DMS53 treated with DMSO at 0.1 percent for 48 hours (cell line): ENCODE data around the gene RNF144B.
"Not testable (repeated sequence)": the region's sequence is repeated elsewhere in the genome, so short reads cannot be mapped to it uniquely, and the experiment has no call there.

ENCODE experiments used
- DNase-seq: peaks from one replicate; lab custom pipeline; 2025; ENCODE audit not compliant: unreplicated experiment; lab: John Stamatoyannopoulos, UW

The RNF144B gene

GRCh38 chr6:18371010-18371409 is 16.1 kb upstream of the RNF144B start:
- no peak for DNase-seq

GRCh38 chr6:18371656-18372055 is 15.5 kb upstream of the RNF144B start:
- no peak for DNase-seq

DNA sequence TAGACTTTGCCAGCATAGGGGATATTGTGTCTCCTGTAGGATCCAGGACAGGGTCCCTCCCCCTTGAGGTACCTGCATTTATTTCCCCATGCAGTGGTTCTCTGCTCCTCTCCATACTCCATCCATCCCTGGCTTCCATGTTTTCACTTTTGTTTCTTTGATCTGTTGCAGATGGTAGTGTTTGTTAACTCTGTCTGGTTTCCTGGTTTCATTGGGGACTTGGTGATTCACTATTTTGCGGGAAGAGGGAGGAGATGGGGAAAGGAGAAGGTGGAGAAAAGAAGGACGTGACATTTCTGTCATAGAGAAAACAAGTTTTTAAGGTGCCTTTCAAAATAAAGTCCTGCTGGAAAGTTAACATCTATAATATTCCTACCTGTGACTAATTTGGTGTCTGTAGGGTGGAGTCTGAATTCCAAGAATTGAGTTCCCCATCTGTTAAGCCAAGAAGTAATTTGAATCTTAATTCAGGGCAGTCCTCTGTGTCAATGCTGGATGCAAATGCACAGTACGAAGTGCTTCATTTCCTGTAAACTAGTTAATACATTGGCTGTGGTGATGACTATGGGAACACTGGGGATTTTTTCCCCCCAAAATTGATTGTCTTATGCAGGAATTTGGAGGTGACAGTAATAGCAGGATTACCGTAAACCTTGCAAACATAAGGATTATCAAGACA is 6.9 kb upstream of the RNF144B start:
- no peak for DNase-seq

GRCh38 chr6:18380851-18381250 is 6.3 kb upstream of the RNF144B start:
- DNase-seq: no peak

- no peak for DNase-seq
Observed at GRCh38 chr6:18383441-18383840, 3.7 kb upstream of the RNF144B start.

DNA sequence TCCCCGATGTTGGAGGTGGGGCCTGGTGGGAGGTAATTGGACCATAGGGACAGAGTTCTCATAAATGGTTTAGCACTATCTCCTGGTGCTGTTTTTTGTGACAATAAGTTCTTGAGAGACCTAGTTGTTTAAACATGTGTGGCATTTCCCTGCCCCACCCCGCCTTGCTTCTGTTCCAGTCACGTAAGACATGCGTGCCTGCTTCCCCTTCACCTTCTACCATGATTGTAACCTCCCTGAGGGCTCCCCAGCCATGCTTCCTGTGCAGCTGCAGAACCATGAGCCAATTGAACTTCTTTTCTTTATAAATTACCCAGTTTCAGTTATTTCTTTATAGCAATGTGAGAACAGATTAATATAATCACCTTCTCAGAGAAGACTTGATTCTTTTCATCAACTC is 2.5 kb upstream of the RNF144B start:
- no peak for DNase-seq

DNA sequence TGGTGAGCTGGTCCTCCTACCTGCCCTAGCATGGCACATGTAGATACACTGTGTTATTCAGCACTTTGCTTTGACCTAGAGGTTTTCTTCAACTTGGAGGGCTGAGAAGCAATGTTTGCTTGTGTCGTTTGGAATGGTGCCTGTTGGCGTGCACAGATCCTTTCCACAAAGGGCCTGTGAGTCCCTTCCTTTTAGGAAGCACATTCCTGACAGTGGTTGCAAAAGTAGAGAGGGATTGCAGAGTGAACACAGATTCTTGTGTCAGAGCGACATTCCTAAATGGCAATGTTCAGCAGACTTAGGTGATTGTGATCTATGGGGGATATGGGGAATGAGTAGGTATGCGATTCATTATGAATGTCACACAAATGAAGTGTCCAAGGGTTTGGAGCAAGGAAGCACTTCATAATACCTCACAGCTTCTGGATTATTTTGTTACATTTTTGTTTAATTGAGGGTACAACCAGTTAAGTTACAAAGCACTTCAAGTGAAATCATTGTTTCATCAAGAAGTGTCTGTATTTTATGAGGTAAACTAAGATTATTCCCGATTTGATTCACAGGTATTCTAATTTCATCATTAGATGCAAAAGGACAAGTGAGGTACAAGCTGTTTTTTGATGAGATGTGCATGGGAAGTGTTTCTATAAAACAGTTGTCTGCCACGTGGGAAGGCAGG is 713 bp upstream of the RNF144B start:
- DNase-seq: no peak

DNA sequence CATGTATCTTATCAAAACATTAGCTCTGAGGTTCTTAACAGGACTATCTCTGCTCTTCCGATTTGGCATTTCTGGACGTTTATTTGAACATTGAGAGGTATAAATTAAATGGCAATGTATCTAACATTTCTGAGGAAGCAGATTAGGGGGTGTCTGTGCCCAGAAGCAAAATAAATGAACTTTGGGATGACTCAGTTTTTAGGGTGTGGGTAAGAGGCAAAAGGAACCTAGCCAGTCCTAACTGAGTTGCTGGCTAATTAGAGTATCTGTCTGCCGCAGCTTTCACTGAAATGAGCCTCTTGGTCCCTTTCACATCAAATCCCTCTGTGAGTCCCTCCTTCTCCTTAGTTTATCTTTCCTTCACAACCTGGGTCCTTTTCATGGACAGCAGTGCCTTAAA is 1.1 kb downstream of the RNF144B start:
- no peak for DNase-seq

DNA sequence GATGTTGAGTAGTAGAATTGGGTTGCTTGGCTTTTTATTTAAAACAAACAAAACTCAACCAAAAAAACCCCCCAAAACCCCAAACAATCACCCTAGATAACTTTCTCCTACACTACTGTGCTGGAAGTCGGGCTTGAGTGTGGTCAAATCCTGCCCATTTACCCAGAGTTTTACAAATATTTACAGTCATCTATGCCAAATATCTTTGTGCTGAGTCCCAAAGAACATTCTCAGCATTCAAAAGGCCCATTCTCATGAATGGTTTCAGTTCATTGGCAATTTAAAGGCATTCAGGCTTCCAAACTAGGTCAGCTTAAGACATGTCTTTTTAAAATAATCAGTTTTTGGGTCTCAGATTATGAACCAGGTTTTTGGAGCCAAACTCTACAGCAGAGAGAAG is 1.8 kb downstream of the RNF144B start:
- no peak for DNase-seq

- no peak for DNase-seq
Observed at GRCh38 chr6:18389479-18389878, 2.3 kb downstream of the RNF144B start.

DNA sequence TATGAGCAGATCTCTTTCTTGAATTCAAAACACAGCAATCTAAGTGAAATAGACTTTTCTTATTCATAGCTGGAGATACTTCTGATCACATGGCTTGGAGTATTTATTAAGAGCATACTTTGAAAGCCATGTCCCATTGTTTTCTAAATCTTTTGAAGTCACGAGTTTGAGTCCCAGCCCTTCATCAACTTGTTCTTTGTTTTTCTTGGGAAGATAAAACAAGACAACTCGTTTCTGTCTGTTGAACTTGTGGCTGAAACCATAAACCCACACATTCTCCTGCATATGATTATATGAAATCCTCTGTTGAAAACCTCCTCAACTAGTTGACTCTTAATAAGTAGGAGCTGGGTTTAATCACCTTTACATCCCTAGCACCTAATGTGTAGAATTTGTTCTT is 3.3 kb downstream of the RNF144B start:
- DNase-seq: no peak

DNA sequence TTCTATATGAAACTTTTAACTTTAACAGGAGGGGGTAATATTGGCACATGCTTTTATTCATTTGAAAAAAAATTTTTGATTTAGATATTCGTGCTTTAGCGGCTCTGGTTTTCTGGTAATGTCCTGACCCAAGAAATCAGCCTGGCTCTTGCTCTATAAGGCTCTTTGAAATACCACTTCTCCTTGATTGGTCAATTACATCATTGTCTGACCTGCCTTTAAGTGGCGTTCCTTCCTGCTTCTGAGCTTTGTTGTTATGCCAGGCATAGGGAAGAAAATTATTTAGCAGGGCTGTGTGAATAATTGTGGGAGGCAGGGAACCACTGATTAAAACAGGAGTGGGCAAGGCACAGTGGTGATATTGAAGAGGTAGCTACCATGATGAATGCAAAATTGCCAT is 3.9 kb downstream of the RNF144B start:
- DNase-seq: no peak

- no peak for DNase-seq
Observed at GRCh38 chr6:18392346-18392877, 5.3 kb downstream of the RNF144B start.

- DNase-seq: peak; percentile 8
Observed at GRCh38 chr6:18393698-18394097, 6.5 kb downstream of the RNF144B start.

GRCh38 chr6:18395177-18395855 is 8.2 kb downstream of the RNF144B start:
- no peak for DNase-seq

GRCh38 chr6:18395856-18396197 is 8.7 kb downstream of the RNF144B start:
- DNase-seq: no peak

DNA sequence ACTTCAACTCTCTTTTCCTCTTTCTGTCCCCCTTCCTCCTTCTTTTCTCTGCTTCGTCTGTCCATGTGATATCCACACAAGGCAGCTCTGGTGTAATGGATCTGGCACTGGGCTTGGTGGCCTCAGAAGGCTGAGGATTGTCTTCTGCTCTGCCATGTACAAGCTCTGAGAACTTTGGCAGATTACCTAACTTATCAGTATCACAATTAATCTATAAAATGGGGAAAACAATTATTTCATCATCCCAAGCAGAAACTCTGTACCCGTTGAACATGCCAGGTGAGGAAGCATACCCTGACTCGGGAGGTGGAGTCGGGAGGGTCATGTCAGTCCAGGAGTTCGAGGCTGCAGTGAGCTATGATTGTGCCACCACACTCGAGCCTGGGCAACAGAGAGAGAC is 10.6 kb downstream of the RNF144B start:
- no peak for DNase-seq

DNA sequence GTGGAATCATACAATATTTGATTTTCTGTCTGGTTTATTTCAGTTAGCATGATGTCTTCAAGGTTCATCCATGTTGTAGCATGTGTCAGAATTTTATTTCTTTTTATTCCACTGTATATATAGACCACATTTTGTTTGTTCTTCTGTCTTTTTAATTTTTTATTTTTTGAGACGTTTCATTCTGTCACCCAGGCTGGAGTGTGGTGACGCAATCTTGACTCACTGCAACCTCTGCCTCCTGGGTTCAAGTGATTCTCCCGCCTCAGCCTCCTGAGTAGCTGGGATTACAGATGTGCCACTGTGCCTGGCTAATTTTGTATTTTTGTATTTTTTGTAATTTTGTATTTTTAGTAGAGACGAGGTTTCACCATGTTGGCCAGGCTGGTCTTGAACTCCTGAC is 11.1 kb downstream of the RNF144B start:
- DNase-seq: not testable (repeated sequence)

GRCh38 chr6:18400831-18401446 is 13.8 kb downstream of the RNF144B start:
- DNase-seq: no peak

- DNase-seq: not testable (repeated sequence)
Observed at GRCh38 chr6:18404965-18405364, 17.8 kb downstream of the RNF144B start.

DNA sequence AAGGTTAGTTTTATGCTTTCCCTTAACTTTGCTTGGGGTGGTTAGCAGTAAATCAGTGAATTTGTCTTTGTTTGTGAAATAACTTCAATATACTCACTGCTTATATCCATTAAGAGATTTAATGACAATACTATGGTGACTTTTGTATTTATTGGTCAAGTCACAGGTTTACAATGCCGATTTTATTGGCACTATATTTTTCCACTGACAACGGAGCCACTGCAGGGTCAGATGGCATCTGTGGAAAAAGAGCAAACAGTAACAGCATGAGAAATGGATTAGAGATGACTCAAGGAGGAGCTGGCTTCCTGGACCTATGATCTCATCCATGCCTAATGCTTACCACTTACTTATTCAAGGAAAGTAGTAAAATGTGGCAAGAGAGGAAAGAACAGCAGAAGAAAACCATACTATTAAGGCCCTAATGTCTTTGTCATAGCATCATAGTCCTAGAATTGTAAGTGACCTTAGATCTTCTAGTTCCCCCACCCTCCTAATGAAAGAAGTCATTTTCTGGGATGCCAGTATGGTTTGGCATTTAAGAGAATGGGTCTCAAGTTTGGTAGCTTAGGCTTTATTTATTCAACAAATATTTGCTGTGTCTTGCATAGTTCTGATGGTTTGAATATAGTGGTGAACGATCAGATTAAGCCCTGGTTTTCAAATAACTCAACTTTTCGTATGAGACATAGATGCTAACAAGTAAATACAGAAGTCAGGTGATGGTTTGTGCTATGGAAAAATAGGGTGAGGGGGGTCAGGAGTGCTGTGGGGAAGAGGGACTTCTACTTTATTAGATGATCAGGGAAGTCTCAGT is 18.5 kb downstream of the RNF144B start:
- DNase-seq: no peak
